MM.1S (cell line): ENCODE measurements around the gene CDH2.

Experiments used
- CTCF ChIP-seq: fragments of 300-600 bp; sonication (generic); IDR thresholded peaks from 2 replicates; pipeline ENCODE4 v1.5.1; 2016; ENCODE audit warnings: antibody characterized with exemption, low read length, mixed read lengths
- EZH2 ChIP-seq: fragments of 300-600 bp; sonication (generic); optimal IDR thresholded peaks from 2 replicates; pipeline ENCODE3; 2017; ENCODE audit warnings: low read depth, mild to moderate bottlenecking, antibody characterized with exemption, low read length, mixed read lengths

GRCh38 chr18:28149810-28150420 lies 27.0 kb downstream of the CDH2 start:
- no peak for TF ChIP-seq CTCF
- TF ChIP-seq EZH2: no peak
